Right lobe of liver (tissue), 4 donors: ENCODE results near the gene RCAN3.

Experiments used
- POLR2A ChIP-seq: fragments of 450-650 bp; IDR thresholded peaks from one replicate; pipeline ENCODE4 v1.6.1; 2017; ENCODE audit warnings: antibody characterized with exemption, mild to moderate bottlenecking
- TF ChIP-seq, protein P1 (sequence below), 4 donors: fragments of 200-600 bp in 3 of 4; fragments of 450-650 bp in 1 of 4; IDR thresholded peaks; one replicate each; pipeline versions ENCODE4 v1.5.1 to v1.8.0; 2016 to 2022; ENCODE audit warnings: antibody characterized with exemption in 4 of 4, mild to moderate bottlenecking in 2 of 4
- donor health status: DM: no; HTN: no; CAD: no.
- donor health status: DM: no; HTN: no; CAD: no.
- donor health status: DM: no; HTN: yes; CAD: no.

DNA sequence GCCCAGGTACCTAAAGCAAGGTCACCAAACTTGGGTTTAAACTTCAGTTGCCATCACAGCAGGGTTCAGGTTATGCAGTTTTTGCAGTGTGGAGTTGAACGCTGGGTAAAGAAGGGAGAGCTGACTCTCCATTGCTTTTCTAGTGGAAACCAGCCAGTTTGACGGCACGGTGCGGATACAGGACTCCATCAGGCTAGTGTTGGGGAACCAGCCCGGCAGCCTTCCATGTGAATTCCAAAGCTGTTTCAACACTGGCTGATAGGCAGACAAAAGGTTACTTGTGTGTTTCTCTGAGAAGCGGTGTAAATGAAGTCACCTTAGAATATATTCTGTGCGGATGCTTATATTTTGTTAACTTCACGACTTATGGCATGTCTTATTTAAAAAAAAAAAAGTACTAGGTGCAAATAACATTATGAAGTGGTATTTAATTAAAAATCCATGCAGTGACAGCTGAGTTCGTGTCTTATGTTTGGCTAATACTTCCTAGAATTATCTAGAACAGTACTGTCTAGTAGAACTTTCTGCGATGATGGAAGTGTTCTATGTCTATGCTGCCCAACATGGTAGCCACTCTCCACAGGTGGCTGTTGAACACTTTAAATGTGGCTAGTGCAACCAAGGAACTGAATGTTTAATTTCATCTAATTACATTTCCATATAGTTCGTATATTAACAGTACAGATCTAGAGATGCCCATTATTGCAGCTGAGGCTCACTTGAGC is 29.9 kb upstream of the RCAN3 start:
- TF ChIP-seq, protein P1, sequence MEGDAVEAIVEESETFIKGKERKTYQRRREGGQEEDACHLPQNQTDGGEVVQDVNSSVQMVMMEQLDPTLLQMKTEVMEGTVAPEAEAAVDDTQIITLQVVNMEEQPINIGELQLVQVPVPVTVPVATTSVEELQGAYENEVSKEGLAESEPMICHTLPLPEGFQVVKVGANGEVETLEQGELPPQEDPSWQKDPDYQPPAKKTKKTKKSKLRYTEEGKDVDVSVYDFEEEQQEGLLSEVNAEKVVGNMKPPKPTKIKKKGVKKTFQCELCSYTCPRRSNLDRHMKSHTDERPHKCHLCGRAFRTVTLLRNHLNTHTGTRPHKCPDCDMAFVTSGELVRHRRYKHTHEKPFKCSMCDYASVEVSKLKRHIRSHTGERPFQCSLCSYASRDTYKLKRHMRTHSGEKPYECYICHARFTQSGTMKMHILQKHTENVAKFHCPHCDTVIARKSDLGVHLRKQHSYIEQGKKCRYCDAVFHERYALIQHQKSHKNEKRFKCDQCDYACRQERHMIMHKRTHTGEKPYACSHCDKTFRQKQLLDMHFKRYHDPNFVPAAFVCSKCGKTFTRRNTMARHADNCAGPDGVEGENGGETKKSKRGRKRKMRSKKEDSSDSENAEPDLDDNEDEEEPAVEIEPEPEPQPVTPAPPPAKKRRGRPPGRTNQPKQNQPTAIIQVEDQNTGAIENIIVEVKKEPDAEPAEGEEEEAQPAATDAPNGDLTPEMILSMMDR (IDR thresholded peaks at IDR 0.05): no peak
- no peak for TF ChIP-seq POLR2A
